Activated CD4-positive, alpha-beta T cell treated with anti-CD3 and anti-CD28 coated beads, Interleukin-2, amount 50 U/mL, for 16 hours (primary cell): Measurements from ENCODE around the gene GABBR2.

ENCODE experiments used
- DNase-seq: peaks from one replicate; pipeline ENCODE4 v3.0.0-alpha.2; 2020

The GABBR2 gene

GRCh38 chr9:98625728-98626127 is 83.0 kb downstream of the GABBR2 start:
- no peak for DNase-seq

GRCh38 chr9:98619788-98620187 is 88.9 kb downstream of the GABBR2 start:
- no peak for DNase-seq

- DNase-seq = no peak
These were observed 93.1 kb downstream of the GABBR2 start for GRCh38 chr9:98615633-98616032.

- no peak for DNase-seq
These were observed 93.8 kb downstream of the GABBR2 start for GRCh38 chr9:98614941-98615340.

- no peak for DNase-seq
These were observed 96.5 kb downstream of the GABBR2 start for GRCh38 chr9:98612061-98612752.

- no peak for DNase-seq
These were observed 97.4 kb downstream of the GABBR2 start for GRCh38 chr9:98611319-98611718.

- DNase-seq = no peak
These were observed 98.0 kb downstream of the GABBR2 start for GRCh38 chr9:98610711-98611110.

- DNase-seq = no peak
These were observed 98.5 kb downstream of the GABBR2 start for GRCh38 chr9:98610211-98610610.

- no peak for DNase-seq
These were observed 99.1 kb downstream of the GABBR2 start for GRCh38 chr9:98609646-98610045.

GRCh38 chr9:98607787-98608186 is 100.9 kb downstream of the GABBR2 start:
- DNase-seq = no peak

- no peak for DNase-seq
These were observed 101.6 kb downstream of the GABBR2 start for GRCh38 chr9:98607152-98607551.

- no peak for DNase-seq
These were observed 102.0 kb downstream of the GABBR2 start for GRCh38 chr9:98606730-98607129.

- DNase-seq = no peak
These were observed 103.6 kb downstream of the GABBR2 start for GRCh38 chr9:98605116-98605515.

GRCh38 chr9:98603821-98604383 is 104.8 kb downstream of the GABBR2 start:
- DNase-seq = no peak

- DNase-seq = no peak
These were observed 105.8 kb downstream of the GABBR2 start for GRCh38 chr9:98602839-98603500.

GRCh38 chr9:98600631-98601030 is 108.1 kb downstream of the GABBR2 start:
- DNase-seq = no peak

GRCh38 chr9:98599566-98600216 is 109.0 kb downstream of the GABBR2 start:
- DNase-seq = no peak

- no peak for DNase-seq
These were observed 109.9 kb downstream of the GABBR2 start for GRCh38 chr9:98598861-98599260.

GRCh38 chr9:98597236-98597771 is 111.4 kb downstream of the GABBR2 start:
- DNase-seq = no peak

GRCh38 chr9:98596486-98596885 is 112.2 kb downstream of the GABBR2 start:
- DNase-seq = no peak

- no peak for DNase-seq
These were observed 114.1 kb downstream of the GABBR2 start for GRCh38 chr9:98594546-98595160.

GRCh38 chr9:98593354-98594253 is 115.1 kb downstream of the GABBR2 start:
- no peak for DNase-seq
